Effector memory CD8-positive, alpha-beta T cell (primary cell): ENCODE data around the gene CALML5.
"Not testable (repeated sequence)": the region's sequence is repeated elsewhere in the genome, so short reads cannot be mapped to it uniquely, and the experiment has no call there.

Experiments
- ATAC-seq: fragments of 150-1000 bp; cut with Tn5 transposase; replicated peaks from 2 replicates; pipeline ENCODE4 v1.10.0; 2021; ENCODE audit warnings: mild to moderate bottlenecking, moderate library complexity
- DNase-seq, 3 experiments: peaks; one replicate each; pipeline ENCODE4 v3.0.0; 2021
- H3K27ac Mint-ChIP-seq, 2 donors: one replicate each; pipeline ENCODE4 v1.8.0; 2022; ENCODE audit warnings: mild to moderate bottlenecking in 2 of 2, mixed read lengths in 2 of 2, moderate library complexity in 2 of 2
- H3K27me3 Mint-ChIP-seq, 2 donors: one replicate each; pipeline ENCODE4 v1.8.0; 2022; ENCODE audit warnings: mixed read lengths in 2 of 2
- H3K36me3 Mint-ChIP-seq: one replicate; pipeline ENCODE4 v1.8.0; 2022; ENCODE audit warnings: mild to moderate bottlenecking, moderate library complexity, mixed read lengths; ENCODE audit not compliant: insufficient read depth
- H3K4me1 Mint-ChIP-seq, 2 donors: one replicate each; pipeline ENCODE4 v1.8.0; 2022; ENCODE audit warnings: low read depth in 2 of 2, mixed read lengths in 2 of 2
- H3K4me3 Mint-ChIP-seq, 2 donors: one replicate each; pipeline ENCODE4 v1.8.0; 2022; ENCODE audit warnings: mild to moderate bottlenecking in 2 of 2, mixed read lengths in 2 of 2, moderate library complexity in 2 of 2
- H3K9me3 Mint-ChIP-seq, 2 donors: one replicate each; pipeline ENCODE4 v1.8.0; 2022; ENCODE audit warnings: mixed read lengths in 2 of 2

Gene CALML5

GRCh38 chr10:5484205-5484604 lies 15.2 kb downstream of the CALML5 start:
- ATAC-seq, result no peak
- DNase-seq, result no peak
- Mint-ChIP-seq H3K36me3 (no peaks in the 10 kb centered on the region), H3K27me3 (peaks cover 32 to 77% of the 10 kb centered on the region in 2 donors), H3K9me3 (no peaks in the 10 kb centered on the region), H3K27ac (no peak overlapping the region), H3K4me3 (no peak overlapping the region), H3K4me1 (no peaks in the 10 kb centered on the region)

GRCh38 chr10:5482016-5482415 lies 17.4 kb downstream of the CALML5 start:
- H3K36me3 Mint-ChIP-seq, result no peaks in the 10 kb centered on the region
- DNase-seq (no peak), ATAC-seq (no peak)
- no peaks in the 10 kb centered on the region for H3K9me3 Mint-ChIP-seq
- no peak overlapping the region for H3K4me3 Mint-ChIP-seq
- H3K27ac Mint-ChIP-seq, result no peak overlapping the region
- peaks cover 24 to 63% of the 10 kb centered on the region in 2 donors for H3K27me3 Mint-ChIP-seq
- no peaks in the 10 kb centered on the region for H3K4me1 Mint-ChIP-seq

DNA sequence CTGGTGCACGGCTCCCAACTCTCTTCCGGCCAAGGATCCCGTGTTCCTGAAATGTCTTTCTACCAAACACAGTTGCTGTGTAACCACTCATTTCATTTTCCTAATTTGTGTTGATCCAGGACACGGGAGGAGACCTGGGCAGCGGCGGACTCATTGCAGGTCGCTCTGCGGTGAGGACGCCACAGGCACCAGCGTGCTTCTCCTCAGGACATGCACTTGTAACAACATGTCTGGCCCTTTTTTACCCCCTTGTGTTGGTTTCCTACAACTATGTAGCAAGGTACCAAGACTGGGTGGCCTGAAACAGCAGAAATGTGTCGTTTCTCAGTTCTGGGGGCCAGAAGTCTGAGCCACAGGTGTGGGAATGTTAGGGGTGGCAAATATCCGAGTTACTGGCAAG lies 18.2 kb downstream of the CALML5 start:
- H3K27me3 Mint-ChIP-seq, result peaks cover 21 to 54% of the 10 kb centered on the region in 2 donors
- H3K27ac Mint-ChIP-seq, result no peak overlapping the region
- H3K4me3 Mint-ChIP-seq, result no peak overlapping the region
- no peak for ATAC-seq
- no peaks in the 10 kb centered on the region for H3K9me3 Mint-ChIP-seq
- H3K4me1 Mint-ChIP-seq, result no peaks in the 10 kb centered on the region
- no peaks in the 10 kb centered on the region for H3K36me3 Mint-ChIP-seq
- DNase-seq, result no peak

DNA sequence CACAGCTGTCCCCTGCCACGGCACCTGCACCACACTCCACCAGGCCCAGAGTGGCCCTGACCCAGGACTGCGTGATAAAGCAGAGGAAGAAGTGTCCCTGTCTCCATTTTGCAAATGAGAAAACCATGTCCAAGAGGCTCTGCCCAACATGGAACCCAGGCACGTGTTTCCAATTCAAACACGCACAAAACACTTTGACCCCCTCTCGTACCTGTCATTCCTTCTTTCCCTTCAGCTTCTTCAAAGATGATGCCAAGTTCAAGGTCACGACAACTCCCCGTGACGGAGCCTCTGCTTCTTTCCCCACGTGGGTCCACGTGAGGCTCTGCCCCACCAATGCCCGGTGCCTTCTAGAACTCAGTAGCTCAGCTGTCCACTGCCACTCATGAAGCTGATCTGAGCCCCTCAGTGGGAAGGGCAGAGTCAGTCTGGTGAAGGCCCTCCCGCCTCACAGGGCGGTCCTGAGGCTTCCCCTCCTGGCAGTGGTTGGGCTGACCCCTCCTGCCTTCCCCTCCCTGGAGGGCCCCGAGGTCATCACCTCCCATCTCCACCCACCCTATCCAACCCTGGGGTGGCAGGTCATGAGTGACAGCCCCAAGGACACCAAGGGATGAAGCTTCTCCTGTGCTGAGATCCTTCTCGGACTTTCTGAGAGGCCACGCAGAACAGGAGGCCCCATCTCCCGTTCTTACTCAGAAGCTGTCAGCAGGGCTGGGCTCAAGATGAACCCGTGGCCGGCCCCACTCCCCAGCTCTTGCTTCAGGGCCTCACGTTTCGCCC lies 19.0 kb downstream of the CALML5 start:
- no peak for DNase-seq
- Mint-ChIP-seq H3K27ac (no peak overlapping the region), H3K4me3 (no peak overlapping the region), H3K9me3 (no peaks in the 10 kb centered on the region), H3K27me3 (peaks cover 21 to 46% of the 10 kb centered on the region in 2 donors), H3K36me3 (no peaks in the 10 kb centered on the region), H3K4me1 (no peaks in the 10 kb centered on the region)
- no peak for ATAC-seq

GRCh38 chr10:5479481-5480161 lies 19.7 kb downstream of the CALML5 start:
- H3K27ac Mint-ChIP-seq, result no peak overlapping the region
- no peaks in the 10 kb centered on the region for H3K9me3 Mint-ChIP-seq
- peaks cover 21 to 39% of the 10 kb centered on the region in 2 donors for H3K27me3 Mint-ChIP-seq
- no peak overlapping the region for H3K4me3 Mint-ChIP-seq
- ATAC-seq, result no peak
- no peaks in the 10 kb centered on the region for H3K4me1 Mint-ChIP-seq
- no peak for DNase-seq
- no peaks in the 10 kb centered on the region for H3K36me3 Mint-ChIP-seq

DNA sequence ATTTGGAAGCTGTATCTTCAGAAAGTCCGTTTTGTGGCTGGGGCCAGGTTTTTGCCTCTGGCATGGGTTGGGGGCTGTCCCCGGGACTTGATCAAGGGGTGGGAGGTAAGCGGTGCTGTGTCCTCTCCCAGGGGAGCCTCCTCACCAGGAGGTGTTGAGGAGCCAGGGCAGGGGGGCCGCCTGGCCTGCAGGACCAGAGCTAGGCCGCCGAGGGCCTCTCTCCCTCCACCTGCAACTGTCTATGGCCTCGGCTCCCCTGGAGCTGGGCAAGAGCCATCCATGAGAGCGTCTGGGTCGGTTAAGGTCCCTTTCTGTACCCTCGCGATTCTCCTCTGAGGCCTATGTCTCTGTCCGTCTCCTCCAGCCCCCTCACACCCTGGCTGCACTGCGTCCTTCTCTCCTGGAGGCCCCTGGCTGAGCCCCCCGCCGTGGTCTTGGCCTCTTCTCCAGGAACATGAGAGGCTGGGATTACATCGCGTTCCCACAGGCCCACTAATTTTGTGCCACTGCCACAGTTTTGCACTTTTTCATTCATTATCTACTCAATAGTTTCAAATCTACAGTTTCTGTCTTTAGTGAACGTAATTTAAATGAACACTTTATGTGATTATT lies 20.6 kb downstream of the CALML5 start:
- Mint-ChIP-seq H3K27ac (no peak overlapping the region), H3K4me3 (no peak overlapping the region), H3K4me1 (no peaks in the 10 kb centered on the region), H3K36me3 (no peaks in the 10 kb centered on the region), H3K27me3 (peaks cover 21 to 39% of the 10 kb centered on the region in 2 donors), H3K9me3 (no peaks in the 10 kb centered on the region)
- DNase-seq (no peak), ATAC-seq (no peak)

GRCh38 chr10:5477948-5478693 lies 21.2 kb downstream of the CALML5 start:
- Mint-ChIP-seq H3K27ac (no peak overlapping the region), H3K9me3 (no peaks in the 10 kb centered on the region)
- no peak for ATAC-seq

DNA sequence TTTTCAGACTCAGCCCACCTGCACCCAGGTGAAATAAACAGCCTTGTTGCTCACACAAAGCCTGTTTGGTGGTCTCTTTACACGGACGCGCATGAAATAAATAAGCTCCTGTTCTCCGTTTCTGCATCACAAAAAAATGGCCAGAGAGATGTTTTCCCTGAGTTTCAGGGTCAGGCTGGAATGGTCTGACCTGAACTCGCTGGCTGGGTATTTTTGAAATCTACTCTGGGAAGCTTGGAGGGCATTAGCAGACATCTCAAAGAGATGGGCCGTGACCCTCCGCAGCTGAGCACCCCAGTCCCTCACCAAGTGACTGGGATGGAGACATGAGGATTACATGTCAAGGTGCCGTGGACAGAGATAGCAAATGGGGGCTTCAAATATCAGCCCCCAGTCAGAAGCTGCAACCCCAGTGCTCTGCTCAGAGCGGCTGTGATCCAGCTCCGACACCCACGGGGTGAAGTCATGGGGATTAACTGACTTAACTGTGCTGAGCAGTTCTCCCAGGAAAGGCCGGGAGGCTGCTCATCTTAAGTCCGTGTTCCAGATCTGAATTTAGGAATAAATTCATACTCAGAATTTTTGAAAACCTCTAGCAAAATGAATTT lies 22.3 kb downstream of the CALML5 start:
- DNase-seq, result no peak
- H3K27ac Mint-ChIP-seq, result no peak overlapping the region

More at GRCh38 chr10:5477948-5478693, 21.2 kb downstream of the CALML5 start:
- H3K36me3 Mint-ChIP-seq, result peaks cover 1% of the 10 kb centered on the region
- H3K27me3 Mint-ChIP-seq, result peaks cover 21 to 39% of the 10 kb centered on the region in 2 donors
- DNase-seq, result no peak
- H3K4me3 Mint-ChIP-seq, result no peak overlapping the region
- no peaks in the 10 kb centered on the region for H3K4me1 Mint-ChIP-seq

DNA sequence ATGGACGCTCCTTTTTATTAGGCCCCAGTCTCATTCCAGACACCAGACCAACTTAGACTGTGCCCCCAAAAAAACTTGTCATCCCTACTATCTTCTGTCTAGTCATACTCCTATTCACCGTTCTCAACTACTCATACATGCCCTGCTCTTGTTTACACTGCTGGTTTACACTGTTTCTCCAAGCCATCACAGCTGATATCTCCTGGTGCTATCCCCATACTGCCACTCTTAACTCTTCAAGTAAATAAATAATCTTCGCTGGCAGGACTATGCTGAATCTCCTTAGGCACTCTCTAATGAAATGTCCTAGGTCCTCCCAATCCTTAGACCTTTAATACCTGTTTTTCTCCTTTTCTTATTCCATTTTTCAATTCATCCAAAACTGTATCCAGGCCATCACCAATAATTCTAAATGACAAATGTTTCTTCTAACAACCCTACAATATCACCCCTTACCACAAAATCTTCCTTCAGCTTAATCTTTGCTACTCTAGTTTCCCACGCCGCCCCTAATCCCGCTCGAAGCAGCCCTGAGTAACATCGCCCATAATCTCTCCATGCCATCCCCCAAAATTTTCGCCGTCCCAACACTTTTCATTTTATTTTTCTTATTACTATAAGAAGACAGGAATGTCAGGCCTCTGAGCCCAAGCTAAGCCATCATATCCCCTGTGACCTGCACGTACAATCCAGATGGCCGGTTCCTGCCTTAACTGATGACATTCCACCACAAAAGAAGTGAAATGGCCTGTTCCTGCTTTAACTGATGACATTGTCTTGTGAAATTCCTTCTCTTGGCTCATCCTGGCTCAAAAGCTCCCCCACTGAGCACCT lies 23.2 kb downstream of the CALML5 start:
- DNase-seq, H3K4me1 Mint-ChIP-seq, H3K27ac Mint-ChIP-seq, H3K9me3 Mint-ChIP-seq, H3K4me3 Mint-ChIP-seq, H3K36me3 Mint-ChIP-seq, ATAC-seq: not testable (repeated sequence)
- peaks cover 9 to 23% of the 10 kb centered on the region in 2 donors for H3K27me3 Mint-ChIP-seq

More for the DNA sequence above, 22.3 kb downstream of the CALML5 start:
- H3K4me3 Mint-ChIP-seq, result no peak overlapping the region
- no peaks in the 10 kb centered on the region for H3K9me3 Mint-ChIP-seq
- peaks cover 0 to 4% of the 10 kb centered on the region in 2 donors for H3K4me1 Mint-ChIP-seq
- H3K27me3 Mint-ChIP-seq, result peaks cover 15 to 31% of the 10 kb centered on the region in 2 donors
- H3K36me3 Mint-ChIP-seq, result peaks cover 3% of the 10 kb centered on the region
- ATAC-seq, result no peak

GRCh38 chr10:5475088-5475487 lies 24.3 kb downstream of the CALML5 start:
- not testable (repeated sequence) for H3K4me3 Mint-ChIP-seq, H3K4me1 Mint-ChIP-seq, DNase-seq, H3K36me3 Mint-ChIP-seq, H3K9me3 Mint-ChIP-seq, ATAC-seq, H3K27ac Mint-ChIP-seq
- H3K27me3 Mint-ChIP-seq, result peaks cover 4 to 12% of the 10 kb centered on the region in 2 donors

DNA sequence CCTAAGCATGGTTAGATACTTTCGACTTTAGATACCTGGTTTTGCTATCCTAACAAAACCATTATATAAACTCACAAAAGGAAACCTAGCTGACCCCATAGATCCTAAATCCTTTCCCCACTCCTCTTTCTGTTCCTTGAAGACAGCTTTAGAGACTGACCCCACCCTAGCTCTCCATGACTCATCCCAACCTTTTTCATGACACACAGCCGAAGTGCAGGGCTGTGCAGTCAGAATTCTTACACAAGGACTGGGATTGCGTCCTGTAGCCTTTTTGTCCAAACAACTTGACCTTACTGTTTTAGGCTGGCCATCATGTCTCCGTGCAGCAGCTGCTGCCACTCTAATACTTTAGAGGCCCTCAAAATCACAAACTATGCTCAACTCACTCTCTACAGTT lies 24.7 kb downstream of the CALML5 start:
- not testable (repeated sequence) for H3K27me3 Mint-ChIP-seq, ATAC-seq, H3K9me3 Mint-ChIP-seq, H3K27ac Mint-ChIP-seq, H3K36me3 Mint-ChIP-seq, DNase-seq, H3K4me1 Mint-ChIP-seq, H3K4me3 Mint-ChIP-seq

DNA sequence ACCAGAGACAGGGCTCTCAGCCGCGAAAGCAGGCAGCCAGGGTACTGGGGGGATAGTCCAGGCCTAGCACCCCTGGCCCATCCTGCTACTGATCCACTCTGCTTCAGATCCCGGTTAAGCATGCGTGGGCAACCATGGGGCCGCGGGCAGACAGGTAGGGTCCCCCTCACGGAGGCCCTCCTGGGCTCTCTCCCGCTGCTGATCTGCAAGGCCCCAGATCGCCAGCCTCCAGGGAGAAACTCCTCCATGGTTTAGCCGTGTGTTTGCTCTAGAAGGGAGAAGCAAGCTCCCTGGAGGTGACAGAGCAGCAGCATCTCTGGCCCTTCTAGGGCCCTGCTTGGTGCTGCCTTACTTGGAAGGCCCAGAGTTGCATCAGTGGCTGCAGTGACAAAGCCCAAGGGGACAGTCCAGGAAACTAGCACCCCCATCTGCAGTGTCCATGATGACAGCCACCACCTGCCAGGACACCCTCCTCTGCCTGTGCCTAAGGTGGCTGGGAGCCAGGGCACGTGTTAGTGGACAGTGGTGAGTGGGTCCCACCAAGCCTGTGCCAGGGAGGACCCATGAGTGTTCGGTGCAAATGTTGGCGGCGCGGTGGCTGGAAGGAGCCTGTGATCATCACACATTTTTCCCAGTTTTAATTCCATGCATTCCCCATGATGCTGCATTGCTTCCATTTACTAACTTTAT lies 29.2 kb downstream of the CALML5 start:
- Mint-ChIP-seq H3K4me3 (no peak overlapping the region), H3K36me3 (peaks cover 3% of the 10 kb centered on the region), H3K27ac (no peak overlapping the region), H3K27me3 (no peaks in the 10 kb centered on the region), H3K4me1 (peaks cover 0 to 5% of the 10 kb centered on the region in 2 donors), H3K9me3 (no peaks in the 10 kb centered on the region)
- ATAC-seq, result no peak
- DNase-seq, result no peak
